Body of pancreas (tissue), 4 donors: ENCODE results near the gene STIL.

Experiments
- CTCF ChIP-seq, 7 experiments: fragments of 450-650 bp in 4 of 7; fragments of 200-600 bp in 3 of 7; sonication (generic) in 3 of 7; IDR thresholded peaks; one replicate each; pipeline ENCODE4 v1.5.1; 2016 to 2019; ENCODE audit warnings: antibody characterized with exemption in 7 of 7
- POLR2A ChIP-seq, 3 donors: fragments of 450-650 bp; IDR thresholded peaks; one replicate each; pipeline ENCODE4 v1.6.1; 2016; ENCODE audit warnings: antibody characterized with exemption in 3 of 3, mild to moderate bottlenecking in 2 of 3

- TF ChIP-seq POLR2A (IDR thresholded peaks at IDR 0.05) (no peak), CTCF (IDR thresholded peaks at IDR 0.05) (no peak)
Measured at GRCh38 chr1:47235241-47235681, 78.7 kb downstream of the STIL start.
